NOMO-1 treated with dmso at 0.1 percent for 144 hours (cell line): ENCODE results near the gene JAKMIP2.
"Not testable (repeated sequence)": the region's sequence is repeated elsewhere in the genome, so short reads cannot be mapped to it uniquely, and the experiment has no call there.

Experiments used
- DNase-seq: peaks from one replicate; lab custom pipeline; 2025; ENCODE audit not compliant: unreplicated experiment; lab: John Stamatoyannopoulos, UW

The JAKMIP2 gene

GRCh38 chr5:147782110-147783028 lies at the start of gene JAKMIP2:
JAKMIP2 (minus strand) TSS chr5:147782728; CDS start chr5:147671806, 110,922 bp downstream.
- peak; percentile 13 for DNase-seq

- DNase-seq: no peak
Observed at GRCh38 chr5:147831465-147831864, 48.9 kb upstream of the JAKMIP2 start, which contains the start of gene SPINK1. SPINK1 (minus strand) TSS chr5:147831671; CDS start chr5:147831577, 94 bp downstream.

GRCh38 chr5:147830035-147830434 lies 47.5 kb upstream of the JAKMIP2 start:
- DNase-seq: no peak

GRCh38 chr5:147827017-147827416 lies 44.5 kb upstream of the JAKMIP2 start:
- not testable (repeated sequence) for DNase-seq

- no peak for DNase-seq
Observed at GRCh38 chr5:147826361-147826760, 43.8 kb upstream of the JAKMIP2 start.

- DNase-seq: peak; percentile 30
Observed at GRCh38 chr5:147822686-147823491, 40.4 kb upstream of the JAKMIP2 start.

- DNase-seq: not testable (repeated sequence)
Observed at GRCh38 chr5:147822222-147822621, 39.7 kb upstream of the JAKMIP2 start.

- DNase-seq: no peak
Observed at GRCh38 chr5:147821766-147822165, 39.2 kb upstream of the JAKMIP2 start.

GRCh38 chr5:147819261-147819770 lies 36.8 kb upstream of the JAKMIP2 start:
- DNase-seq: no peak

GRCh38 chr5:147818290-147818689 lies 35.8 kb upstream of the JAKMIP2 start:
- DNase-seq: no peak

GRCh38 chr5:147813696-147814095 lies 31.2 kb upstream of the JAKMIP2 start:
- no peak for DNase-seq

- no peak for DNase-seq
Observed at GRCh38 chr5:147809830-147810666, 27.5 kb upstream of the JAKMIP2 start.

GRCh38 chr5:147805030-147805454 lies 22.5 kb upstream of the JAKMIP2 start:
- peak; percentile 85 for DNase-seq

- no peak for DNase-seq
Observed at GRCh38 chr5:147804334-147804733, 21.8 kb upstream of the JAKMIP2 start.

GRCh38 chr5:147803926-147804325 lies 21.4 kb upstream of the JAKMIP2 start:
- no peak for DNase-seq

- not testable (repeated sequence) for DNase-seq
Observed at GRCh38 chr5:147803161-147803560, 20.6 kb upstream of the JAKMIP2 start.

GRCh38 chr5:147801461-147801860 lies 18.9 kb upstream of the JAKMIP2 start:
- no peak for DNase-seq

GRCh38 chr5:147800491-147800890 lies 18.0 kb upstream of the JAKMIP2 start:
- DNase-seq: no peak

- DNase-seq: no peak
Observed at GRCh38 chr5:147796556-147797308, 14.2 kb upstream of the JAKMIP2 start.

GRCh38 chr5:147791181-147791580 lies 8.7 kb upstream of the JAKMIP2 start:
- no peak for DNase-seq
